GM21723 (cell line): ENCODE results near the gene KMT2D.
A peak's percentile ranks its signal among the peaks of the same experiment; 100 is the strongest.
"Not testable (repeated sequence)": the region's sequence is repeated elsewhere in the genome, so short reads cannot be mapped to it uniquely, and the experiment has no call there.

Source experiments
- ATAC-seq: cut with Tn5 transposase; IDR thresholded peaks from one replicate; pipeline ENCODE4 v1.9.1; 2021; ENCODE audit warnings: mild to moderate bottlenecking, moderate library complexity; ENCODE audit not compliant: unreplicated experiment

KMT2D gene

GRCh38 chr12:49089821-49090773 is 29.5 kb upstream of the KMT2D start:
- ATAC-seq = no peak

- no peak for ATAC-seq
These were observed 28.3 kb upstream of the KMT2D start for GRCh38 chr12:49088932-49089330.

GRCh38 chr12:49088150-49088931 is 27.7 kb upstream of the KMT2D start:
- peak; percentile 87 for ATAC-seq

GRCh38 chr12:49086116-49086515 is 25.5 kb upstream of the KMT2D start:
- ATAC-seq = no peak

GRCh38 chr12:49084438-49084837 is 23.8 kb upstream of the KMT2D start:
- ATAC-seq = no peak

- ATAC-seq = no peak
These were observed 19.2 kb upstream of the KMT2D start for GRCh38 chr12:49079793-49080192.

GRCh38 chr12:49070971-49071370 is 10.4 kb upstream of the KMT2D start:
- no peak for ATAC-seq

GRCh38 chr12:49069507-49070346 is 9.1 kb upstream of the KMT2D start, which contains the start of gene RHEBL1:
TSS of gene RHEBL1 (minus strand) at chr12:49069979. CDS start at chr12:49069785, 194 bp downstream.
- peak; percentile 97 for ATAC-seq

GRCh38 chr12:49068879-49069506 is 8.4 kb upstream of the KMT2D start:
- ATAC-seq = peak; percentile 15

- no peak for ATAC-seq
These were observed 5.5 kb upstream of the KMT2D start for GRCh38 chr12:49066120-49066519.

- no peak for ATAC-seq
These were observed 4.2 kb upstream of the KMT2D start for GRCh38 chr12:49064767-49065152.

- not testable (repeated sequence) for ATAC-seq
These were observed 1.3 kb upstream of the KMT2D start for GRCh38 chr12:49061916-49062315.

GRCh38 chr12:49061157-49061650 is 610 bp upstream of the KMT2D start:
- no peak for ATAC-seq

- ATAC-seq = peak; percentile 7
These were observed 1.1 kb downstream of the KMT2D start for GRCh38 chr12:49059299-49060171.

GRCh38 chr12:49059045-49059298 is 1.6 kb downstream of the KMT2D start:
- no peak for ATAC-seq

- no peak for ATAC-seq
These were observed 2.1 kb downstream of the KMT2D start for GRCh38 chr12:49058366-49059044.

GRCh38 chr12:49057888-49058287 is 2.7 kb downstream of the KMT2D start:
- no peak for ATAC-seq

GRCh38 chr12:49055978-49056754 is 4.4 kb downstream of the KMT2D start:
- ATAC-seq = peak; percentile 60
